ENCODE measurements around the gene RNF157. TPM values are rescaled to one million over a fixed set of nuclear protein-coding genes. Genes with fewer than 3 reads are reported as not detected.

Gene RNF157
- polyA plus RNA-seq, 2 of the 4 experiments (the other 2 are of a cell fraction) = 7.2 to 8.5 TPM

GRCh38 chr17:76198702-76199101 is 41.6 kb downstream of the RNF157 start:
- H3K4me1 ChIP-seq = peaks cover 3% of the 10 kb centered on the region; the same call in 1 of the 3 replicates
- no peak for ATAC-seq
- no peak overlapping the region for H3K4me2 ChIP-seq
- no peak for DNase-seq (ENCODE audit: low read depth in 1 of 2, low spot score in 1 of 2)
- ChIA-PET POLR2A (interaction anchor here (0.6 kb wide), 1 partner anchor 60 kb away, joined by 4 read pairs; no protein-coding TSS in a partner anchor), CTCF (interaction anchor here (0.5 to 1.6 kb wide), 4 partner anchors 17 to 88 kb away, joined by 3 to 5 read pairs (median 4); no protein-coding TSS in a partner anchor)
- FAIRE-seq = no peak
- H3K4me3 ChIP-seq = no peak overlapping the region
- H3K9me3 ChIP-seq = no peaks in the 10 kb centered on the region
- TF ChIP-seq MYC (IDR thresholded peaks at IDR 0.05; ENCODE audit: borderline replicate concordance, low read length) = no peak
- TF ChIP-seq HEYL (CRISPR knock-in tag; IDR thresholded peaks at IDR 0.05) = no peak
- no peak for TF ChIP-seq NPAS2 (CRISPR knock-in tag; IDR thresholded peaks at IDR 0.05; ENCODE audit: borderline replicate concordance)
- no peak for TF ChIP-seq POLR2A (IDR thresholded peaks at IDR 0.05; ENCODE audit: low read length)
- no peak for TF ChIP-seq USF2 (IDR thresholded peaks at IDR 0.05)
- no peak for TF ChIP-seq RAD21 (conservative IDR thresholded peaks at IDR 0.05 in 1 of 2, IDR thresholded peaks at IDR 0.05 in 1 of 2)
- TF ChIP-seq FOSL2 (IDR thresholded peaks at IDR 0.05) = no peak
- no peak for TF ChIP-seq FOSL2 (CRISPR knock-in tag; IDR thresholded peaks at IDR 0.05)
- no peak for TF ChIP-seq ATOH8 (CRISPR knock-in tag; IDR thresholded peaks at IDR 0.05; ENCODE audit: low read depth)
- TF ChIP-seq TP53 (CRISPR knock-in tag; IDR thresholded peaks at IDR 0.05) = no peak
- no peak for TF ChIP-seq KDM1A (IDR thresholded peaks at IDR 0.05; ENCODE audit: low read depth)
- no peak for TF ChIP-seq ZFP36 (IDR thresholded peaks at IDR 0.05; ENCODE audit: borderline replicate concordance, partially characterized antibody)
- TF ChIP-seq BHLHE40 (IDR thresholded peaks at IDR 0.05; ENCODE audit: low read depth, low read length) = no peak
- no peak for TF ChIP-seq SMC3 (IDR thresholded peaks at IDR 0.05)
- TF ChIP-seq RARB (CRISPR knock-in tag; IDR thresholded peaks at IDR 0.05) = no peak
- TF ChIP-seq ZSCAN20 (CRISPR knock-in tag; IDR thresholded peaks at IDR 0.05) = no peak
- TF ChIP-seq PHF8 (IDR thresholded peaks at IDR 0.05; ENCODE audit: borderline replicate concordance, low read depth) = no peak
- no peak for TF ChIP-seq SREBF2 (IDR thresholded peaks at IDR 0.05)
- no peak overlapping the region for H3K27ac ChIP-seq
- 81% methylated on average over 5 of the region's 5 CpGs for WGBS (ENCODE audit: missing lambda C conversion rate)

GRCh38 chr17:76197911-76198310 is 42.4 kb downstream of the RNF157 start:
- 95% methylated on average over 2 of the region's 2 CpGs for WGBS (ENCODE audit: missing lambda C conversion rate)
- ChIA-PET POLR2A (no interaction called here), CTCF (interaction anchor here (1.6 kb wide), 1 partner anchor 82 kb away, joined by 5 read pairs; no protein-coding TSS in a partner anchor)
- Histone ChIP-seq H3K9me3 (no peaks in the 10 kb centered on the region), H3K4me2 (no peak overlapping the region), H3K27ac (no peak overlapping the region), H3K4me1 (no peaks in the 10 kb centered on the region), H3K4me3 (no peak overlapping the region)
- ATAC-seq (no peak), FAIRE-seq (no peak), DNase-seq (ENCODE audit: low read depth in 1 of 2, low spot score in 1 of 2) (no peak)
- TF ChIP-seq ZC3H11A (IDR thresholded peaks at IDR 0.05) (no peak), BCL3 (IDR thresholded peaks at IDR 0.05) (no peak), E2F6 (IDR thresholded peaks at IDR 0.05; ENCODE audit: borderline replicate concordance, low read depth) (no peak), TFCP2L1 (CRISPR knock-in tag; IDR thresholded peaks at IDR 0.05) (no peak), SMC3 (IDR thresholded peaks at IDR 0.05) (no peak), JUNB (IDR thresholded peaks at IDR 0.05) (no peak), ATOH8 (CRISPR knock-in tag; IDR thresholded peaks at IDR 0.05; ENCODE audit: low read depth) (no peak), PBX3 (IDR thresholded peaks at IDR 0.05) (no peak), FOSB (CRISPR knock-in tag; IDR thresholded peaks at IDR 0.05) (no peak), HOXB13 (CRISPR knock-in tag; IDR thresholded peaks at IDR 0.05; ENCODE audit: low read depth) (no peak)
